ENCODE results near the gene SORD. TPM values are rescaled to one million over a fixed set of nuclear protein-coding genes. Genes with fewer than 3 reads are reported as not detected.

The SORD gene
- total and polyA plus RNA-seq, 10 of the 15 experiments (the other 5 are each of a cell fraction or from before 2014, with no cell fraction given): 7.5 to 51.6 (median 40.1) TPM

GRCh38 chr15:45118131-45118588 is 95.2 kb downstream of the SORD start:
- no peak overlapping the region for H3K27ac ChIP-seq (ENCODE audit: control insufficient read depth, insufficient read depth)
- ATAC-seq: peak; percentile 98
- CTCF ChIA-PET: interaction anchor here (0.6 to 2.2 kb wide), 64 partner anchors 9 to 394 kb away, joined by 3 to 27 read pairs (median 4); partner anchors contain the start of genes DUOX1 and SORD
- H4K20me1 ChIP-seq (ENCODE audit: control insufficient read depth, insufficient read depth): no peaks in the 10 kb centered on the region
- H3K4me1 ChIP-seq (ENCODE audit: control insufficient read depth, insufficient read depth, low read length): no peaks in the 10 kb centered on the region; the same call in 1 of the 2 replicates
- no peak overlapping the region for H2AFZ ChIP-seq (ENCODE audit: control insufficient read depth, low read depth, low read length)
- H3K4me2 ChIP-seq (ENCODE audit: control insufficient read depth, insufficient read depth): peak overlapping the region; percentile 24; the same call in 1 of the 2 replicates
- H3K9me3 ChIP-seq (replicated peaks; ENCODE audit: control insufficient read depth, insufficient read depth, low read length): no peaks in the 10 kb centered on the region
- SMC1A ChIA-PET (ENCODE audit: uncharacterized antibody, unreplicated experiment): interaction anchor here (0.7 to 1.8 kb wide), 12 partner anchors 9 to 365 kb away, joined by 3 to 9 read pairs (median 3); no protein-coding TSS in a partner anchor
- BruUV-seq (replicated peaks): no TSS peak
- H3K36me3 ChIP-seq (ENCODE audit: control insufficient read depth in 2 of 2, insufficient read depth in 2 of 2, low read length in 1 of 2): no peaks in the 10 kb centered on the region
- peak; percentile 45 for DNase-seq (ENCODE audit: low read depth, low spot score)
- H3K27me3 ChIP-seq (replicated peaks in 1 of 2; ENCODE audit: control insufficient read depth in 2 of 2, insufficient read depth in 2 of 2, low read length in 1 of 2): peaks cover 15 to 29% of the 10 kb centered on the region in 2 experiments
- POLR2A ChIA-PET: no interaction called here
- intact Hi-C loops (cut with micrococcal nuclease; ENCODE audit: unreplicated experiment): no loop called here
- FAIRE-seq: peak; percentile 97
- no peak overlapping the region for H3K9ac ChIP-seq (ENCODE audit: control insufficient read depth, insufficient read depth, low read length)
- 4% methylated on average over 14 of the region's 14 CpGs for WGBS (ENCODE audit: insufficient coverage, insufficient replicate concordance, low lambda C conversion rate, missing lambda C conversion rate)
- in situ Hi-C loops (cut with MboI): loop anchor here (10.0 kb wide), 1 partner anchor 57 kb away; no protein-coding TSS in a partner anchor
- no peaks in the 10 kb centered on the region for H3K79me2 ChIP-seq (ENCODE audit: control insufficient read depth, insufficient read depth, low read length)
- RAD21 ChIA-PET (ENCODE audit: unreplicated experiment): interaction anchor here (0.6 to 1.9 kb wide), 20 partner anchors 8 to 573 kb away, joined by 3 to 16 read pairs (median 3); partner anchors contain the start of gene SORD
- H3K4me3 ChIP-seq: peak overlapping the region; percentile 0; the same call in 1 of the 2 replicates
- TF ChIP-seq SMAD5 (IDR thresholded peaks at IDR 0.05; ENCODE audit: low read depth) (no peak), CHD1 (IDR thresholded peaks at IDR 0.05; ENCODE audit: low read depth, low read length) (no peak), REST (IDR thresholded peaks at IDR 0.05; ENCODE audit: low read depth, low read length) (no peak), NRF1 (conservative IDR thresholded peaks at IDR 0.05; ENCODE audit: low read depth, low read length) (no peak), ETV6 (conservative IDR thresholded peaks at IDR 0.05 in 1 of 2, IDR thresholded peaks at IDR 0.05 in 1 of 2; ENCODE audit: borderline replicate concordance in 1 of 2, low read depth in 1 of 2) (no peak), GATAD2B (conservative IDR thresholded peaks at IDR 0.05; ENCODE audit: low read depth) (no peak), USF1 (IDR thresholded peaks at IDR 0.05; ENCODE audit: borderline replicate concordance, extremely low read length, insufficient read depth, low read depth, low read length) (no peak), HSF1 (IDR thresholded peaks at IDR 0.05; ENCODE audit: low read depth, low read length) (no peak), ZBTB40 (IDR thresholded peaks at IDR 0.05; ENCODE audit: borderline replicate concordance) (no peak), WRNIP1 (IDR thresholded peaks at IDR 0.05; ENCODE audit: borderline replicate concordance, low read depth, low read length) (peak; percentile 92), TBL1XR1 (IDR thresholded peaks at IDR 0.05; ENCODE audit: low read depth, low read length) (no peak), RAD51 (IDR thresholded peaks at IDR 0.05) (no peak), ZNF207 (IDR thresholded peaks at IDR 0.05; ENCODE audit: borderline replicate concordance) (no peak)

Data from GM12878 (cell line).